HG03442 (cell line): ENCODE results near the gene VPS37C.
"Not testable (repeated sequence)": the region's sequence is repeated elsewhere in the genome, so short reads cannot be mapped to it uniquely, and the experiment has no call there.

Experiments used
- ATAC-seq: cut with Tn5 transposase; IDR thresholded peaks from one replicate; pipeline ENCODE4 v1.9.1; 2021; ENCODE audit warnings: mild to moderate bottlenecking, moderate library complexity; ENCODE audit not compliant: unreplicated experiment

Gene VPS37C

GRCh38 chr11:61176446-61176845 is 15.2 kb upstream of the VPS37C start:
- no peak for ATAC-seq

GRCh38 chr11:61174949-61175348 is 13.7 kb upstream of the VPS37C start:
- no peak for ATAC-seq

DNA sequence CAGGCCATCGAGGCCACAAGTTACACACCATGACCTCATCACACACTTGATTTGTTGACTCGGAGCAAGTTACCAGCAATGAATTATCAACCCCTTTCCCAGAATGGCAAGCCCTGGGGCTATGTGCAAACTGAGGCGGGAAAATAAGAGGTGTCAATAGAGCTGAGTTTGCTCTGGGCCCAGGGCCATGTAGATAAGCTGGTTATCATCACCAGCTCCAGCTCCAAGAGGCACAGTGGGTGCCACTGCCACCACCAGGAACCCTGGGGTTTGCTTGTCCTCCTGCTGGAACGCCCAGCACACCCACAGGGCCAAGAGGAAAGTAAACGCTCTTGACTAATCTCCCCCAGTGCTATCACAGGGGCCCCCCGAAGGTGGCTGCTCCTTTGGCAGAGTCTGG is 13.0 kb upstream of the VPS37C start:
- ATAC-seq: no peak

GRCh38 chr11:61173456-61173855 is 12.2 kb upstream of the VPS37C start:
- no peak for ATAC-seq

- no peak for ATAC-seq
Observed at GRCh38 chr11:61172888-61173287, 11.7 kb upstream of the VPS37C start.

- ATAC-seq: no peak
Observed at GRCh38 chr11:61172356-61172755, 11.1 kb upstream of the VPS37C start.

- ATAC-seq: no peak
Observed at GRCh38 chr11:61171907-61172306, 10.7 kb upstream of the VPS37C start.

DNA sequence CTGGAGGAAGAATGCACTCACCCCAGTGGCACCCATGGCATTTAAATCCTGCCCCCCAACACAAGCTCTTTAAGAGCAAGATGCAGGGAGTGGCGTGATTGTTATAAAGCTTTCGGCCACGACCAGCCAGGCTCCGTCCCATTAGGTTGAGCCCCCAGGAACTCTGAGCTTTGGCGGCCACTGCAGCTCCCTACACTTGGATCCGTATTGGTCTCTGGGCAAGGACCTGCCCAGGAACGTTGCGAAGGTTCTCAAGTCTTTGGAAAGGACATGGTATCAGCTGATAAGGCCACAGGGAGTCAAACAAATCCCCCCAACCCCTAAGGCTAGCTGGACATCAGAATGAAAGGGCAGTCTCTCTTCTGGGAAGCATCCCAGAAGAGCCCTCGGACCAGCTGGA is 9.3 kb upstream of the VPS37C start:
- ATAC-seq: no peak

DNA sequence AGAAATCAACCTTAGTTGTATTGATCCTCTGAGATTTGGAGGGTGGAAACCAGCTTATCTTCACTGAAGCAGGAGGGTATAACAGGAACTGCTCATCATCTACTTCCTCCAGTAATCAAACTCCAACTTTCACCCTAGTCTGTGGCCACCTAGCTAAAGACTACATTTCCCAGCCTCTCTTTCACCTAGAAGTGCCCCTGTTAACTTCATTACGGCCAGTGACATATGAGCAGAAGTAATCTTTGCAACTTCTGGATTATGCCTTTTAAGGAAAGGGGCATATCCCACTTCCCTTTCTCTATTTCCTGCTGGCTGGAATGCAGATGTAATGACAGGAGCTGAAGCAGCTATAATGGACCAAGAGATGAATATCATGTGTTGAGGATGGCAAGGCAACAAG is 7.6 kb upstream of the VPS37C start:
- no peak for ATAC-seq

- no peak for ATAC-seq
Observed at GRCh38 chr11:61168042-61168688, 6.9 kb upstream of the VPS37C start.

- not testable (repeated sequence) for ATAC-seq
Observed at GRCh38 chr11:61166331-61166730, 5.1 kb upstream of the VPS37C start.

DNA sequence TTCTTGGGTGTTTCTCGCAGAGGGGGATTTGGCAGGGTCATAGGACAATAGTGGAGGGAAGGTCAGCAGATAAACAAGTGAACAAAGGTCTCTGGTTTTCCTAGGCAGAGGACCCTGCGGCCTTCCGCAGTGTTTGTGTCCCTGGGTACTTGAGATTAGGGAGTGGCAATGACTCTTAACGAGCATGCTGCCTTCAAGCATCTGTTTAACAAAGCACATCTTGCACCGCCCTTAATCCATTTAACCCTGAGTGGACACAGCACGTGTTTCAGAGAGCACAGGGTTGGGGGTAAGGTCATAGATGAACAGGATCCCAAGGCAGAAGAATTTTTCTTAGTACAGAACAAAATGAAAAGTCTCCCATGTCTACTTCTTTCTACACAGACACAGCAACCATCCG is 4.6 kb upstream of the VPS37C start:
- ATAC-seq: not testable (repeated sequence)

GRCh38 chr11:61164606-61165424 is 3.6 kb upstream of the VPS37C start:
- no peak for ATAC-seq

DNA sequence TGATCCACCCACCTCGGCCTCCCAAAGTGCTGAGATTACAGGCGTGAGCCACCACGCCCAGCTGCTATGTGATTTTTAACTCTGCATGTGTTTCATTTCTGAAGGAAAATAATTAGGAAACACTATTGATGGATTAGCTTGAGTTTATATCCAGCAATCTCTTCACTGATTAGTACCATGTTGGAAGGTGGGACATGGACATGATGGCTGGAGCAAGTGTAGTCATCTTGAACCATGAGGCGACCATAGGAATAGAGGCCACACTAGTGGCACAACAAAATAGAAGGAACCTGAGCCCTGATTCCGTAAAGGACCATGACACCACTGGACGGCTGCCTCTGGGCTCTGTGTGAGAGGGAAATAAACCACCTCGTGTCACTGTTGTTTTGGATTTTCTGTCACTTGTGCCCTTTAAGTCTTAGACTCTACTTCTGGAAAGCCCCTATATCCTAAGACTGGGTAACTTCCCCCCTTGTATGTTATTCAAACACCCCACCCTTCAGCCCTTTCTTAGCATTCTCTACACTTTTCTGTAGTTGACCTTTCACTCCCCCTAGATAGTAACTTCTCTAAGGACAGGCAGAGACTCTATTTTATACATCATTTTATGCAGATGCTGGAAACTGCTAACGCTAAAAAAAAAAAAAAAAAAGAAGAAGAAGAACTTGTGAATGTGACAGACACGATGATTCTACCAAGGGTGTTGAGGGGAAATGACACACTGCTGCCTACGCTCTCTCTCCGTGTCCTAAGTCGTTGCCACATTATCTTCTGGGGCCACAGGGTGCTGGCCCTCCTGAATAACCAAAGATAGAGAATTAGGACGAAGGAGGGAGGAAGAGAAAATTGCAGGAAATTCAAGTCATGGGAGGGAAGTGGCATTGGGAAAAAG is 2.7 kb upstream of the VPS37C start:
- no peak for ATAC-seq

DNA sequence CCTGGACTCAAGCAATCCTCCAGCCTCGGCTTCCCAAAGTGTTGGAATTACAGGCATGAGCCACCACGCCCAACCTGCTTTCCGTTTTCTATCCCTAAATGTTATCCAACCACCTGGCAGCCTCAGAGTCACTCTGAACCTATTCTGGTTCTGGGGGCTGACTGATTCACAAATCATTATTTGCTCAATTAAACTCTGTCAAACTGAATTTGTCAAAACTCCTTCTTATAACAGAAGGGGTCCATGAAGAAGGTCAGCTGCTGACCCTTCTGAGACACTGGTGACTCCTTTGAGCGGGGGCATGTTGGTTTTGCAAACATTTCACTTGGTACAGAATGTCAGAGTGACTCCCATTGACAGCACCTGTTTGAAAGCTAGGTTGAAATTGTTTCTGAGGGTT is 1.8 kb upstream of the VPS37C start:
- ATAC-seq: no peak

- no peak for ATAC-seq
Observed at GRCh38 chr11:61162092-61162941, 1.1 kb upstream of the VPS37C start.

GRCh38 chr11:61160487-61161189 is 588 bp downstream of the VPS37C start:
- no peak for ATAC-seq

- ATAC-seq: no peak
Observed at GRCh38 chr11:61158691-61159381, 2.4 kb downstream of the VPS37C start.

DNA sequence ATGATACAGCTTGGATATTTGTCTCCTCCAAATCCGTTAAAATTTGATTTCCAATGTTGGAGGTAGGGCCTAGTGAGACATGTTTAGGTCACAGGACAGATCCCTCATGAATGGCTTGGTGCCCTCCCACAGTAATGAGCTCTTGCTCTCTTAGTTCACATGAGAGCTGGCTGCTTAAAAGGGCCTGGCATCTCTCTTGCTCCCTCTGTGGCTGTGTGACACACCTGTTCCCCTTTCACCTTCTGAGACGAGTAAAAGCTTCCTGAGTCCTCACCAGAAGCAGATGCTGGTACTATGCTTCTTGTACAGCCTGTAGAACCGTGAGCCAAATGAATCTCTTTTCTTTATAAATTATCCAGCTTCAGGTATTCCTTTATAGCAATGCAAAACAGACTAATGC is 3.5 kb downstream of the VPS37C start:
- ATAC-seq: no peak
